ENCODE results near the gene BCL10. TPM values are rescaled to one million over a fixed set of nuclear protein-coding genes. Genes with fewer than 3 reads are reported as not detected.

BCL10 gene
- total and polyA plus RNA-seq, 2 of the 4 experiments (the other 2 are of a cell fraction): 15.3 to 30.5 TPM

GRCh38 chr1:85274969-85275453 lies 1.4 kb downstream of the BCL10 start:
- POLR2A ChIA-PET (ENCODE audit: unreplicated experiment): no interaction called here
- peak overlapping the region; percentile 97 for H3K4me3 ChIP-seq (ENCODE audit: insufficient read depth, low read depth, low read length)
- H3K18ac ChIP-seq (ENCODE audit: low read depth, low read length): no peak overlapping the region; the same call in 1 of the 2 replicates
- no peak overlapping the region for H2AFZ ChIP-seq (replicated peaks; ENCODE audit: low read length, poor library complexity)
- no peak overlapping the region for H2AK9ac ChIP-seq (replicated peaks; ENCODE audit: low read depth, low read length, poor library complexity)
- no peak overlapping the region for H2AK5ac ChIP-seq (ENCODE audit: low read depth, low read length)
- WGBS, 2 experiments (ENCODE audit: extremely low coverage in 2 of 2, insufficient read length in 1 of 2): no CpG with 5 or more reads among the region's 1 CpG
- no TSS peak for BruUV-seq (replicated peaks)
- dilution Hi-C loops (cut with HindIII; ENCODE audit: low sequenced_read_pairs, unreplicated experiment): no loop called here
- H3K27ac ChIP-seq (ENCODE audit: insufficient read depth, low read length): no peak overlapping the region
- H4K5ac ChIP-seq (ENCODE audit: low read depth, low read length): no peak overlapping the region
- peaks cover 11% of the 10 kb centered on the region for H3K9me1 ChIP-seq (ENCODE audit: insufficient read depth, low read length)
- H2BK5ac ChIP-seq (ENCODE audit: low read depth, low read length, poor library complexity, severe bottlenecking): peak overlapping the region; percentile 98
- H3K79me1 ChIP-seq (ENCODE audit: low read depth in 1 of 2, low read length in 2 of 2): peaks cover 5 to 66% of the 10 kb centered on the region in 2 experiments
- ATAC-seq (ENCODE audit: low read depth): peak; percentile 2; the same call in 1 of the 2 replicates
- H2BK20ac ChIP-seq (ENCODE audit: low read depth, low read length): no peak overlapping the region
- H3K4ac ChIP-seq (ENCODE audit: low read depth, low read length): peak overlapping the region; percentile 99; the same call in 1 of the 2 replicates
- H3K9ac ChIP-seq (ENCODE audit: low read depth, low read length): peak overlapping the region; percentile 100; the same call in 1 of the 2 replicates
- in situ Hi-C loops (cut with MboI; ENCODE audit: low sequenced_read_pairs): no loop called here
- no peak for TF ChIP-seq SMC3 (IDR thresholded peaks at IDR 0.05; ENCODE audit: low read depth, low read length)
- TF ChIP-seq MAFK (IDR thresholded peaks at IDR 0.05; ENCODE audit: low read depth, low read length): no peak
- peak; percentile 66; the same call in 1 of the 2 replicates for TF ChIP-seq POLR2A (IDR thresholded peaks at IDR 0.05; ENCODE audit: low read depth, low read length)
- TF ChIP-seq, protein P1, sequence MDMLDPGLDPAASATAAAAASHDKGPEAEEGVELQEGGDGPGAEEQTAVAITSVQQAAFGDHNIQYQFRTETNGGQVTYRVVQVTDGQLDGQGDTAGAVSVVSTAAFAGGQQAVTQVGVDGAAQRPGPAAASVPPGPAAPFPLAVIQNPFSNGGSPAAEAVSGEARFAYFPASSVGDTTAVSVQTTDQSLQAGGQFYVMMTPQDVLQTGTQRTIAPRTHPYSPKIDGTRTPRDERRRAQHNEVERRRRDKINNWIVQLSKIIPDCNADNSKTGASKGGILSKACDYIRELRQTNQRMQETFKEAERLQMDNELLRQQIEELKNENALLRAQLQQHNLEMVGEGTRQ (IDR thresholded peaks at IDR 0.05; ENCODE audit: low read depth, low read length): no peak
- TF ChIP-seq FOS (IDR thresholded peaks at IDR 0.05; ENCODE audit: low read depth, low read length): peak; percentile 51; the same call in 1 of the 2 replicates
- TF ChIP-seq CHD1 (IDR thresholded peaks at IDR 0.05; ENCODE audit: low read depth, low read length): no peak
- TF ChIP-seq MAZ (IDR thresholded peaks at IDR 0.05; ENCODE audit: borderline replicate concordance, low read depth, low read length): no peak
- TF ChIP-seq CEBPB (IDR thresholded peaks at IDR 0.05; ENCODE audit: low read depth, low read length): peak; percentile 49; the same call in 1 of the 2 replicates
- CTCF ChIA-PET: no interaction called here
- H3K27me3 ChIP-seq (ENCODE audit: control insufficient read depth, insufficient read depth, low read length): no peaks in the 10 kb centered on the region
- DNase-seq: peak; percentile 92
- H4K91ac ChIP-seq (ENCODE audit: insufficient read depth, low read depth, low read length): no peak overlapping the region
- peak overlapping the region; percentile 77 for H3K4me2 ChIP-seq (ENCODE audit: low read depth, low read length)
- peaks cover 48% of the 10 kb centered on the region; the same call in 1 of the 2 replicates for H4K20me1 ChIP-seq (ENCODE audit: insufficient read depth, low read length)
- peaks cover 6% of the 10 kb centered on the region for H3K4me1 ChIP-seq (ENCODE audit: control insufficient read depth, insufficient read depth, low read length)
- H3K36me3 ChIP-seq (ENCODE audit: control insufficient read depth, insufficient read depth, low read length): peaks cover 11% of the 10 kb centered on the region
- H3K23ac ChIP-seq (ENCODE audit: low read depth, low read length): peak overlapping the region; percentile 43; the same call in 1 of the 2 replicates
- H4K8ac ChIP-seq (ENCODE audit: low read depth in 2 of 2, low read length in 2 of 2): peak overlapping the region in 1 of 2 experiments; percentile 97; a peak in 1 of 4 replicates
- intact Hi-C loops (cut with micrococcal nuclease): loop anchor here (5.0 kb wide), 1 partner anchor 1087 kb away; no protein-coding TSS in a partner anchor
- no peak overlapping the region for H2BK15ac ChIP-seq (ENCODE audit: low read depth, low read length)
- no peaks in the 10 kb centered on the region for H3K9me3 ChIP-seq (ENCODE audit: control insufficient read depth, insufficient read depth, low read length)
- no peak overlapping the region for H2BK120ac ChIP-seq (ENCODE audit: low read depth, low read length)
- 0 out of 2 replicates have a peak overlapping the region, but pooled peaks have one; percentile 100 for H3K14ac ChIP-seq (replicated peaks; ENCODE audit: low read depth, low read length)
- H3K56ac ChIP-seq (ENCODE audit: extremely low read depth, insufficient read depth, low read length): peak overlapping the region; percentile 99; the same call in 1 of the 2 replicates

Measured in IMR-90 (cell line).